ENCODE measurements around the gene UCN2. TPM values are rescaled to one million over a fixed set of nuclear protein-coding genes. Genes with fewer than 3 reads are reported as not detected.

The UCN2 gene
- total and polyA plus RNA-seq, 9 of the 15 experiments (the other 6 are each of a cell fraction or from before 2014, with no cell fraction given), result 0.08 to 0.11 TPM; not detected in 7

DNA sequence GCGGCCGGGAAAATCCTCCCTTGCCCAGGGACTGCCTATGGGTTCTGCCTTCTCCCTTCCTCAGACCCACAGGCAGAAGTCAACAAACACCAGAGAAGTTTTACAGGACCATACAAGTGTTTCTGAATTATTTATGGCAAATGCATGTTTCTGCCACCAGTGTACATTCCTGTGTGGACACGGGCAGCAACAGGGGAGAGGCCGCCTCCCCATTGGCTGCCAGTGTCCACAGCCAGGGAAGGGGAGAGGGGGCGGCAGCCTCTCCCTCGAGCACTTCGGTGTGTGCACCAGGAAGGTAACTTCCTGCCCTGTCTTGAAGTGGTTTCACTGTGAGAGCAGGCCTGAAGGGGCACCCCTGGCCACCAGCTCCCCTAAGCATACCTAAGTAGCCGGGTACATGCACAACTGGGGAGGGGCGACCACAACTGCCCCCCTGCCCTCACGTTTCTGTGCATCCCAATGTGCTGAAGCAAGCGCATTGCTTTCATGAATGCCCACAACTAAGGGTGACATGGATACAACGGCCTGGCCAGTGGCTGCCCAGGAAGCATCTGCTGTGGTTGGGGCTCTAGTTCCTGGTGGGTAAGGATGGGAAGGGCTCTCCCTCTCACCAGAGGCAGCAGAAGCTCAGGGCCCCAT is 44.8 kb downstream of the UCN2 start:
- Histone ChIP-seq H3K79me2 (ENCODE audit: control insufficient read depth, insufficient read depth, low read length) (no peaks in the 10 kb centered on the region), H2AFZ (ENCODE audit: low read depth, low read length) (no peak overlapping the region), H3K9me1 (ENCODE audit: control insufficient read depth, insufficient read depth, low read length) (no peaks in the 10 kb centered on the region), H3K27me3 (ENCODE audit: control insufficient read depth in 2 of 2, insufficient read depth in 2 of 2, low read length in 2 of 2) (no peaks in the 10 kb centered on the region), H3K9me3 (replicated peaks; ENCODE audit: control insufficient read depth, insufficient read depth, low read depth, low read length) (no peaks in the 10 kb centered on the region), H3K4me1 (replicated peaks in 1 of 2; ENCODE audit: control insufficient read depth in 2 of 2, insufficient read depth in 2 of 2, low read length in 2 of 2) (0 out of 5 replicates have a peak, but pooled peaks cover 0 to 3% of the 10 kb centered on the region in 2 experiments), H3K4me2 (ENCODE audit: insufficient read depth, low read length) (no peak overlapping the region), H3K9ac (ENCODE audit: insufficient read depth in 1 of 2, low read depth in 2 of 2, low read length in 2 of 2) (no peak overlapping the region), H3K4me3 (no peak overlapping the region), H3K27ac (ENCODE audit: extremely low read depth, low read depth, low read length) (no peak overlapping the region), H4K20me1 (replicated peaks; ENCODE audit: control insufficient read depth, insufficient read depth, low read length) (no peaks in the 10 kb centered on the region), H3K36me3 (ENCODE audit: control insufficient read depth, insufficient read depth, low read length) (peaks cover 15% of the 10 kb centered on the region; the same call in 2 of the 3 replicates)
- WGBS (ENCODE audit: insufficient coverage, low coverage, missing lambda C conversion rate), result 56% methylated on average over 10 of the region's 12 CpGs
- FAIRE-seq (no peak), DNase-seq (ENCODE audit: extremely low read depth in 1 of 4, low spot score in 3 of 4) (no peak), ATAC-seq (no peak)
- intact Hi-C loops (cut with micrococcal nuclease), result no loop called here
- in situ Hi-C loops (cut with MboI), result no loop called here
- ChIA-PET POLR2A (no interaction called here), CTCF (ENCODE audit: low intra/inter-chr PET ratio) (no interaction called here)
- no peak for TF ChIP-seq MCM5 (IDR thresholded peaks at IDR 0.05; ENCODE audit: low read depth)
- no peak for TF ChIP-seq ZNF766 (CRISPR knock-in tag; conservative IDR thresholded peaks at IDR 0.05)
- no TSS peak for BruUV-seq (replicated peaks)

GRCh38 chr3:48518069-48518468 is 45.5 kb downstream of the UCN2 start:
- Histone ChIP-seq H3K4me1 (replicated peaks in 1 of 2; ENCODE audit: control insufficient read depth in 2 of 2, insufficient read depth in 2 of 2, low read length in 2 of 2) (0 out of 5 replicates have a peak, but pooled peaks cover 0 to 3% of the 10 kb centered on the region in 2 experiments), H3K9ac (ENCODE audit: insufficient read depth in 1 of 2, low read depth in 2 of 2, low read length in 2 of 2) (no peak overlapping the region), H3K4me3 (no peak overlapping the region), H2AFZ (ENCODE audit: low read depth, low read length) (no peak overlapping the region), H3K36me3 (ENCODE audit: control insufficient read depth, insufficient read depth, low read length) (peaks cover 9% of the 10 kb centered on the region; the same call in 2 of the 3 replicates), H3K27me3 (ENCODE audit: control insufficient read depth in 2 of 2, insufficient read depth in 2 of 2, low read length in 2 of 2) (no peaks in the 10 kb centered on the region), H3K79me2 (ENCODE audit: control insufficient read depth, insufficient read depth, low read length) (no peaks in the 10 kb centered on the region), H3K4me2 (ENCODE audit: insufficient read depth, low read length) (no peak overlapping the region), H4K20me1 (replicated peaks; ENCODE audit: control insufficient read depth, insufficient read depth, low read length) (no peaks in the 10 kb centered on the region), H3K9me1 (ENCODE audit: control insufficient read depth, insufficient read depth, low read length) (no peaks in the 10 kb centered on the region), H3K9me3 (replicated peaks; ENCODE audit: control insufficient read depth, insufficient read depth, low read depth, low read length) (no peaks in the 10 kb centered on the region), H3K27ac (ENCODE audit: extremely low read depth, low read depth, low read length) (no peak overlapping the region)
- in situ Hi-C loops (cut with MboI) (no loop called here), intact Hi-C loops (cut with micrococcal nuclease) (no loop called here)
- CTCF ChIA-PET (ENCODE audit: low intra/inter-chr PET ratio), result no interaction called here
- no peak for DNase-seq (ENCODE audit: extremely low read depth in 1 of 4, low spot score in 3 of 4)
- POLR2A ChIA-PET, result no interaction called here
- FAIRE-seq, result no peak
- ATAC-seq, result no peak
- TSS peak; percentile 37 for BruUV-seq (replicated peaks)
- WGBS (ENCODE audit: insufficient coverage, low coverage, missing lambda C conversion rate), result 76% methylated on average over 6 of the region's 6 CpGs
- TF ChIP-seq, protein P1, sequence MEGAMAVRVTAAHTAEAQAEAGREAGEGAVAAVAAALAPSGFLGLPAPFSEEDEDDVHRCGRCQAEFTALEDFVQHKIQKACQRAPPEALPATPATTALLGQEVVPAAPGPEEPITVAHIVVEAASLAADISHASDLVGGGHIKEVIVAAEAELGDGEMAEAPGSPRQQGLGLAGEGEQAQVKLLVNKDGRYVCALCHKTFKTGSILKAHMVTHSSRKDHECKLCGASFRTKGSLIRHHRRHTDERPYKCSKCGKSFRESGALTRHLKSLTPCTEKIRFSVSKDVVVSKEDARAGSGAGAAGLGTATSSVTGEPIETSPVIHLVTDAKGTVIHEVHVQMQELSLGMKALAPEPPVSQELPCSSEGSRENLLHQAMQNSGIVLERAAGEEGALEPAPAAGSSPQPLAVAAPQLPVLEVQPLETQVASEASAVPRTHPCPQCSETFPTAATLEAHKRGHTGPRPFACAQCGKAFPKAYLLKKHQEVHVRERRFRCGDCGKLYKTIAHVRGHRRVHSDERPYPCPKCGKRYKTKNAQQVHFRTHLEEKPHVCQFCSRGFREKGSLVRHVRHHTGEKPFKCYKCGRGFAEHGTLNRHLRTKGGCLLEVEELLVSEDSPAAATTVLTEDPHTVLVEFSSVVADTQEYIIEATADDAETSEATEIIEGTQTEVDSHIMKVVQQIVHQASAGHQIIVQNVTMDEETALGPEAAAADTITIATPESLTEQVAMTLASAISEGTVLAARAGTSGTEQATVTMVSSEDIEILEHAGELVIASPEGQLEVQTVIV (CRISPR knock-in tag; IDR thresholded peaks at IDR 0.05; ENCODE audit: borderline replicate concordance), result no peak
- TF ChIP-seq PURB (CRISPR knock-in tag; IDR thresholded peaks at IDR 0.05; ENCODE audit: low read depth), result no peak
- TF ChIP-seq, protein P2, sequence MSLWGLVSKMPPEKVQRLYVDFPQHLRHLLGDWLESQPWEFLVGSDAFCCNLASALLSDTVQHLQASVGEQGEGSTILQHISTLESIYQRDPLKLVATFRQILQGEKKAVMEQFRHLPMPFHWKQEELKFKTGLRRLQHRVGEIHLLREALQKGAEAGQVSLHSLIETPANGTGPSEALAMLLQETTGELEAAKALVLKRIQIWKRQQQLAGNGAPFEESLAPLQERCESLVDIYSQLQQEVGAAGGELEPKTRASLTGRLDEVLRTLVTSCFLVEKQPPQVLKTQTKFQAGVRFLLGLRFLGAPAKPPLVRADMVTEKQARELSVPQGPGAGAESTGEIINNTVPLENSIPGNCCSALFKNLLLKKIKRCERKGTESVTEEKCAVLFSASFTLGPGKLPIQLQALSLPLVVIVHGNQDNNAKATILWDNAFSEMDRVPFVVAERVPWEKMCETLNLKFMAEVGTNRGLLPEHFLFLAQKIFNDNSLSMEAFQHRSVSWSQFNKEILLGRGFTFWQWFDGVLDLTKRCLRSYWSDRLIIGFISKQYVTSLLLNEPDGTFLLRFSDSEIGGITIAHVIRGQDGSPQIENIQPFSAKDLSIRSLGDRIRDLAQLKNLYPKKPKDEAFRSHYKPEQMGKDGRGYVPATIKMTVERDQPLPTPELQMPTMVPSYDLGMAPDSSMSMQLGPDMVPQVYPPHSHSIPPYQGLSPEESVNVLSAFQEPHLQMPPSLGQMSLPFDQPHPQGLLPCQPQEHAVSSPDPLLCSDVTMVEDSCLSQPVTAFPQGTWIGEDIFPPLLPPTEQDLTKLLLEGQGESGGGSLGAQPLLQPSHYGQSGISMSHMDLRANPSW (CRISPR knock-in tag; IDR thresholded peaks at IDR 0.05), result no peak
- no peak for TF ChIP-seq CREBBP (IDR thresholded peaks at IDR 0.05; ENCODE audit: low read depth, low read length)
- TF ChIP-seq, protein P3, sequence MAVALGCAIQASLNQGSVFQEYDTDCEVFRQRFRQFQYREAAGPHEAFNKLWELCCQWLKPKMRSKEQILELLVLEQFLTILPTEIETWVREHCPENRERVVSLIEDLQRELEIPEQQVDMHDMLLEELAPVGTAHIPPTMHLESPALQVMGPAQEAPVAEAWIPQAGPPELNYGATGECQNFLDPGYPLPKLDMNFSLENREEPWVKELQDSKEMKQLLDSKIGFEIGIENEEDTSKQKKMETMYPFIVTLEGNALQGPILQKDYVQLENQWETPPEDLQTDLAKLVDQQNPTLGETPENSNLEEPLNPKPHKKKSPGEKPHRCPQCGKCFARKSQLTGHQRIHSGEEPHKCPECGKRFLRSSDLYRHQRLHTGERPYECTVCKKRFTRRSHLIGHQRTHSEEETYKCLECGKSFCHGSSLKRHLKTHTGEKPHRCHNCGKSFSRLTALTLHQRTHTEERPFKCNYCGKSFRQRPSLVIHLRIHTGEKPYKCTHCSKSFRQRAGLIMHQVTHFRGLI (CRISPR knock-in tag; IDR thresholded peaks at IDR 0.05), result no peak
- TF ChIP-seq CGGBP1 (CRISPR knock-in tag; IDR thresholded peaks at IDR 0.05), result no peak

Measured in K562 (cell line).